CD4-positive, alpha-beta T cell treated with Interleukin-17A for 4 hours (primary cell): ENCODE data around the gene EIF5A.

ENCODE experiments used
- DNase-seq: peaks from one replicate; pipeline ENCODE4 v3.0.0-alpha.2; 2020; ENCODE audit warnings: mixed read lengths

The EIF5A gene

GRCh38 chr17:7306911-7307685 lies at the start of gene EIF5A:
Gene EIF5A, plus strand, starts transcription at chr17:7307628. Its CDS starts 2,008 bp downstream, at chr17:7309636.
- DNase-seq = peak; percentile 100

GRCh38 chr17:7258731-7259554 lies 48.5 kb upstream of the EIF5A start:
- no peak for DNase-seq

- DNase-seq = no peak
Measured at GRCh38 chr17:7259555-7259889, 47.9 kb upstream of the EIF5A start.

GRCh38 chr17:7260151-7260550 lies 47.3 kb upstream of the EIF5A start:
- DNase-seq = no peak

- peak; percentile 59 for DNase-seq
Measured at GRCh38 chr17:7260651-7261378, 46.6 kb upstream of the EIF5A start.

GRCh38 chr17:7261379-7262191 lies 45.8 kb upstream of the EIF5A start:
- DNase-seq = peak; percentile 46

GRCh38 chr17:7262192-7262934 lies 45.1 kb upstream of the EIF5A start, which contains the start of gene CLDN7:
Gene CLDN7, minus strand, starts transcription at chr17:7262478. Its CDS starts 435 bp downstream, at chr17:7262043.
- DNase-seq = peak; percentile 19

- DNase-seq = peak; percentile 19
Measured at GRCh38 chr17:7262935-7263800, 44.3 kb upstream of the EIF5A start.

GRCh38 chr17:7263801-7264078 lies 43.7 kb upstream of the EIF5A start:
- no peak for DNase-seq

- no peak for DNase-seq
Measured at GRCh38 chr17:7266784-7267183, 40.6 kb upstream of the EIF5A start.

GRCh38 chr17:7279448-7279847 lies 28.0 kb upstream of the EIF5A start:
- DNase-seq = no peak

- DNase-seq = peak; percentile 86
Measured at GRCh38 chr17:7280519-7281073, 26.8 kb upstream of the EIF5A start.

- DNase-seq = peak; percentile 90
Measured at GRCh38 chr17:7281074-7281952, 26.1 kb upstream of the EIF5A start, which contains the start of gene SLC2A4. Gene SLC2A4, plus strand, starts transcription at chr17:7281718. Its CDS starts 217 bp downstream, at chr17:7281935.

- DNase-seq = peak; percentile 19
Measured at GRCh38 chr17:7281953-7282751, 25.3 kb upstream of the EIF5A start.

GRCh38 chr17:7282752-7283321 lies 24.6 kb upstream of the EIF5A start:
- DNase-seq = no peak

GRCh38 chr17:7283471-7284216 lies 23.8 kb upstream of the EIF5A start:
- DNase-seq = no peak

GRCh38 chr17:7284911-7285310 lies 22.5 kb upstream of the EIF5A start:
- DNase-seq = no peak
